HEK293T (cell line): ENCODE data around the gene IL17RE.

ENCODE experiments used
- ARNT ChIP-seq: fragments of 450-650 bp; IDR thresholded peaks from 2 replicates; pipeline ENCODE4 v1.6.1; 2017; ENCODE audit warnings: mild to moderate bottlenecking
- BHLHE40 ChIP-seq: fragments of 450-650 bp; IDR thresholded peaks from 2 replicates; pipeline ENCODE4 v1.6.1; 2016; ENCODE audit warnings: mild to moderate bottlenecking, moderate library complexity, borderline replicate concordance
- CTBP1 ChIP-seq: fragments of 450-650 bp; IDR thresholded peaks from 2 replicates; pipeline ENCODE4 v1.6.1; 2016; ENCODE audit warnings: borderline replicate concordance
- ELF4 ChIP-seq: fragments of 450-650 bp; IDR thresholded peaks from 2 replicates; pipeline ENCODE4 v1.6.1; 2017; ENCODE audit warnings: antibody characterized with exemption
- FOXA1 ChIP-seq: fragments of 450-650 bp; IDR thresholded peaks from 2 replicates; pipeline ENCODE4 v1.6.1; 2016; ENCODE audit warnings: mild to moderate bottlenecking
- FOXK2 ChIP-seq: fragments of 450-650 bp; IDR thresholded peaks from 2 replicates; pipeline ENCODE4 v1.6.1; 2016; ENCODE audit warnings: mild to moderate bottlenecking
- FOXM1 ChIP-seq: fragments of 450-650 bp; IDR thresholded peaks from 2 replicates; pipeline ENCODE4 v1.6.1; 2017; ENCODE audit warnings: mild to moderate bottlenecking, borderline replicate concordance
- HDGF ChIP-seq: fragments of 450-650 bp; IDR thresholded peaks from 2 replicates; pipeline ENCODE4 v1.6.1; 2017; ENCODE audit warnings: antibody characterized with exemption, borderline replicate concordance
- L3MBTL2 ChIP-seq: fragments of 450-650 bp; conservative IDR thresholded peaks from 2 replicates; pipeline ENCODE4 v1.6.1; 2016; ENCODE audit warnings: mild to moderate bottlenecking
- LEF1 ChIP-seq: fragments of 450-650 bp; IDR thresholded peaks from 2 replicates; pipeline ENCODE4 v1.6.1; 2017; ENCODE audit warnings: mild to moderate bottlenecking, borderline replicate concordance
- SP1 ChIP-seq: fragments of 450-650 bp; IDR thresholded peaks from 2 replicates; pipeline ENCODE4 v1.6.1; 2017
- SUZ12 ChIP-seq: fragments of 450-650 bp; IDR thresholded peaks from 2 replicates; pipeline ENCODE4 v1.6.1; 2016; ENCODE audit warnings: mild to moderate bottlenecking
- ZNF384 ChIP-seq: fragments of 450-650 bp; IDR thresholded peaks from 2 replicates; pipeline ENCODE4 v1.6.1; 2016
- TF ChIP-seq, protein P1 (sequence below): fragments of 450-650 bp; IDR thresholded peaks from 2 replicates; pipeline ENCODE4 v1.6.1; 2016

DNA sequence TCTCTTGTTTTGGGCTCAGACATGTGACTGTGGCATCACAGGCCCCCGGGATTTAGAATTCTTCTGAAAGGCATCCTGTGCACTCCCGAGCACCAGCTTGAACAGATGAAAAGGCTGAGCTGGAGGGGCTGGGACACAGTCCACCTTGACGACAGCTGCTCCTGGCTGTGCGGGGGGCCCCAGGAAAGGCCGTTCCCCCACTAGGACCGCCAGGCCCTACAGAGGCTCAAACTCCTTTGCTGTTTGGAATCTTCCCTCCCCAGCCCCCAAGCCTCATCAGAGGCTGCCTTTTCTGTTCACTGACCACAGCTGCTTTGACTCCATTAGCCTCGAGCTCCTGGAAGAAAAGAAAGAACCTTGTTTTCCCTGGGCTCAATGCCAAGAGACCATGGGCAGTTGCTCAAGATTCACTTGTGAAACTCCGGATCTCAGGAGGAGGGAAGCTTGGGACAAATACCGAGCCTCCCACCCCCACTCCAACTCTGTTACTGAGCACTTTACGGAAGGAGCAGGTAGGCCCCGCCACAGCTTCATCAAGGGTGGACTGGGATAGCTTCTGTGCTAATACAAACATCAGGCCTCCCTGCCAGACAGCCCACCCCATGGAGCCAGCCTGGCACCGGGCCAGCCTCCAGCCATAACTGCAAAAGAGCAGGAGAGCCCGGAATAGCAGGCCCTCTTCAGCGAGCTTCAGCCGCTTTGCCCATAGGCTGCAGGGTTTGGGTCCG is 38.3 kb upstream of the IL17RE start:
- TF ChIP-seq ELF4, result no peak
- TF ChIP-seq BHLHE40, result no peak
- TF ChIP-seq, protein P1, sequence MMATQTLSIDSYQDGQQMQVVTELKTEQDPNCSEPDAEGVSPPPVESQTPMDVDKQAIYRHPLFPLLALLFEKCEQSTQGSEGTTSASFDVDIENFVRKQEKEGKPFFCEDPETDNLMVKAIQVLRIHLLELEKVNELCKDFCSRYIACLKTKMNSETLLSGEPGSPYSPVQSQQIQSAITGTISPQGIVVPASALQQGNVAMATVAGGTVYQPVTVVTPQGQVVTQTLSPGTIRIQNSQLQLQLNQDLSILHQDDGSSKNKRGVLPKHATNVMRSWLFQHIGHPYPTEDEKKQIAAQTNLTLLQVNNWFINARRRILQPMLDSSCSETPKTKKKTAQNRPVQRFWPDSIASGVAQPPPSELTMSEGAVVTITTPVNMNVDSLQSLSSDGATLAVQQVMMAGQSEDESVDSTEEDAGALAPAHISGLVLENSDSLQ, result no peak
- TF ChIP-seq FOXK2, result no peak
- TF ChIP-seq CTBP1, result no peak
- TF ChIP-seq ARNT, result no peak
- no peak for TF ChIP-seq SP1
- no peak for TF ChIP-seq FOXA1
- TF ChIP-seq L3MBTL2, result no peak
- no peak for TF ChIP-seq HDGF
- TF ChIP-seq SUZ12, result no peak
- no peak for TF ChIP-seq LEF1
- TF ChIP-seq ZNF384, result no peak
- TF ChIP-seq FOXM1, result no peak
